ENCODE measurements around the gene OSTM1. TPM values are rescaled to one million over a fixed set of nuclear protein-coding genes. Genes with fewer than 3 reads are reported as not detected.
A peak's percentile ranks its signal among the peaks of the same experiment; 100 is the strongest.

OSTM1 gene
- total RNA-seq, 1 donor from 2014 or later, result 21.4 TPM

- peaks cover 32% of the 10 kb centered on the region for H3K27me3 Mint-ChIP-seq
- no peaks in the 10 kb centered on the region for H3K36me3 Mint-ChIP-seq (ENCODE audit: low read depth)
- no peak overlapping the region for H3K27ac Mint-ChIP-seq
- ATAC-seq (ENCODE audit: low read depth) (no peak), DNase-seq (no peak)
- H3K4me3 Mint-ChIP-seq, result no peak overlapping the region
- no peaks in the 10 kb centered on the region for H3K9me3 Mint-ChIP-seq
- TF ChIP-seq CTCF (IDR thresholded peaks at IDR 0.05), result no peak
- POLR2A ChIA-PET, result no interaction called here
- CTCF ChIA-PET, result no interaction called here
- no peaks in the 10 kb centered on the region for H3K4me1 Mint-ChIP-seq
- intact Hi-C loops (cut with micrococcal nuclease), result no loop called here
These were observed 8.8 kb upstream of the OSTM1 start for GRCh38 chr6:108083349-108083748.

- H3K4me1 Mint-ChIP-seq, result no peaks in the 10 kb centered on the region
- ChIA-PET CTCF (no interaction called here), POLR2A (no interaction called here)
- intact Hi-C loops (cut with micrococcal nuclease), result no loop called here
- H3K4me3 Mint-ChIP-seq, result no peak overlapping the region
- no peaks in the 10 kb centered on the region for H3K36me3 Mint-ChIP-seq (ENCODE audit: low read depth)
- peaks cover 32% of the 10 kb centered on the region for H3K27me3 Mint-ChIP-seq
- ATAC-seq (ENCODE audit: low read depth), result no peak
- H3K9me3 Mint-ChIP-seq, result no peaks in the 10 kb centered on the region
- no peak for TF ChIP-seq CTCF (IDR thresholded peaks at IDR 0.05)
- DNase-seq, result no peak
- H3K27ac Mint-ChIP-seq, result no peak overlapping the region
These were observed 8.0 kb upstream of the OSTM1 start for GRCh38 chr6:108082539-108082938.

- Mint-ChIP-seq H3K9me3 (no peaks in the 10 kb centered on the region), H3K4me1 (peaks cover 3% of the 10 kb centered on the region), H3K36me3 (ENCODE audit: low read depth) (no peaks in the 10 kb centered on the region), H3K27ac (no peak overlapping the region), H3K4me3 (no peak overlapping the region), H3K27me3 (peaks cover 26% of the 10 kb centered on the region)
- no peak for ATAC-seq (ENCODE audit: low read depth)
- ChIA-PET POLR2A (no interaction called here), CTCF (no interaction called here)
- no peak for DNase-seq
- no peak for TF ChIP-seq CTCF (IDR thresholded peaks at IDR 0.05)
- intact Hi-C loops (cut with micrococcal nuclease), result no loop called here
These were observed 5.7 kb upstream of the OSTM1 start for GRCh38 chr6:108080010-108080780.

- DNase-seq (no peak), ATAC-seq (ENCODE audit: low read depth) (no peak)
- intact Hi-C loops (cut with micrococcal nuclease), result loop anchor here (10.0 kb wide), 2 partner anchors 623 to 1017 kb away; partner anchors contain the start of genes CEP57L1, PDSS2 and SESN1
- Mint-ChIP-seq H3K27me3 (peaks cover 26% of the 10 kb centered on the region), H3K4me1 (peaks cover 16% of the 10 kb centered on the region), H3K4me3 (no peak overlapping the region), H3K9me3 (no peaks in the 10 kb centered on the region), H3K27ac (no peak overlapping the region), H3K36me3 (ENCODE audit: low read depth) (peaks cover under 1% of the 10 kb centered on the region)
- POLR2A ChIA-PET, result no interaction called here
- no peak for TF ChIP-seq CTCF (IDR thresholded peaks at IDR 0.05)
- CTCF ChIA-PET, result no interaction called here
These were observed 3.6 kb upstream of the OSTM1 start for GRCh38 chr6:108078191-108078590.

GRCh38 chr6:108074057-108074358 lies 533 bp downstream of the OSTM1 start:
- Mint-ChIP-seq H3K27ac (peak overlapping the region; percentile 66), H3K27me3 (no peaks in the 10 kb centered on the region), H3K9me3 (no peaks in the 10 kb centered on the region), H3K36me3 (ENCODE audit: low read depth) (peaks cover 3% of the 10 kb centered on the region), H3K4me1 (peaks cover 32% of the 10 kb centered on the region), H3K4me3 (peak overlapping the region; percentile 87)
- intact Hi-C loops (cut with micrococcal nuclease), result loop anchor here (1.0 to 10.0 kb wide), 5 partner anchors 116 to 1045 kb away; partner anchors contain the start of genes CEP57L1, MTRES1, PDSS2 and SEC63
- no peak for DNase-seq
- TF ChIP-seq CTCF (IDR thresholded peaks at IDR 0.05), result no peak
- ATAC-seq (ENCODE audit: low read depth), result peak; percentile 20
- ChIA-PET POLR2A (interaction anchor here (1.0 to 1.4 kb wide), 2 partner anchors 187 to 1020 kb away, joined by 3 to 5 read pairs; partner anchors contain the start of gene SNX3), CTCF (interaction anchor here (1.2 kb wide), 1 partner anchor 418 kb away, joined by 3 read pairs; no protein-coding TSS in a partner anchor)

Data from activated B cell treated with CpG ODN at 0.5 μM for 24 hours (primary cell).